HEK293 (cell line): ENCODE results near the gene FHAD1.

Source experiments
- CTCF ChIA-PET: fragments of 350-600 bp; formaldehyde crosslinking; extraction: SDS; loops from one replicate; lab custom pipeline; 2021; ENCODE audit warnings: antibody characterized with exemption; lab: Yijun Ruan, JAX
- POLR2A ChIA-PET: fragments of 300-600 bp; formaldehyde crosslinking; extraction: SDS; loops from one replicate; lab custom pipeline; 2020; ENCODE audit warnings: antibody characterized with exemption, inconsistent platforms; lab: Yijun Ruan, JAX
- H3K27ac ChIP-seq: fragments of 200-500 bp; sonication (Bioruptor generic); 2 replicates; pipeline ENCODE4 v1.5.1; 2014; ENCODE audit warnings: low read depth, low read length, control low read depth, inconsistent platforms; ENCODE audit errors: extremely low read depth
- H3K36me3 ChIP-seq, 2 experiments: fragments of 200-500 bp in 1 of 2; sonication (Bioruptor generic) in 1 of 2; 1 replicate in 1 of 2; 2 replicates in 1 of 2; pipeline ENCODE4 v1.5.1; 2014 to 2017; ENCODE audit warnings: inconsistent platforms in 2 of 2, low read length in 2 of 2; ENCODE audit not compliant: control insufficient read depth in 2 of 2, insufficient read depth in 1 of 2
- H3K4me1 ChIP-seq: fragments of 200-500 bp; sonication (Bioruptor generic); 2 replicates; pipeline ENCODE4 v1.5.1; 2014; ENCODE audit warnings: mild to moderate bottlenecking, low read length, inconsistent platforms; ENCODE audit not compliant: control insufficient read depth, insufficient read depth
- H3K4me3 ChIP-seq: 2 replicates; pipeline ENCODE4 v1.5.1; 2011; ENCODE audit warnings: low read depth, mild to moderate bottlenecking, control low read depth, low read length, moderate library complexity
- H3K9me3 ChIP-seq: fragments of 200-500 bp; sonication (Bioruptor generic); 2 replicates; pipeline ENCODE4 v1.5.1; 2014; ENCODE audit warnings: low read depth, low read length, inconsistent platforms; ENCODE audit not compliant: control insufficient read depth, insufficient read depth
- AEBP2 ChIP-seq: fragments of 450-650 bp; formaldehyde crosslinking; IDR thresholded peaks from 2 replicates; pipeline ENCODE4 v1.5.1; 2016; ENCODE audit warnings: missing biosample characterization, missing genetic modification characterization, borderline replicate concordance
- GLIS1 ChIP-seq: fragments of 450-650 bp; formaldehyde crosslinking; IDR thresholded peaks from 2 replicates; pipeline ENCODE4 v1.5.1; 2016; ENCODE audit warnings: missing biosample characterization, missing genetic modification characterization
- GLIS2 ChIP-seq: fragments of 450-650 bp; formaldehyde crosslinking; IDR thresholded peaks from 2 replicates; pipeline ENCODE4 v1.5.1; 2016; ENCODE audit warnings: missing biosample characterization, missing genetic modification characterization
- HOXD13 ChIP-seq: sonication (generic); formaldehyde crosslinking; IDR thresholded peaks from 2 replicates; pipeline ENCODE4 v1.8.0; 2022; ENCODE audit warnings: missing genetic modification reagents, borderline replicate concordance
- KLF1 ChIP-seq: fragments of 450-650 bp; formaldehyde crosslinking; IDR thresholded peaks from 2 replicates; pipeline ENCODE4 v1.5.1; 2016; ENCODE audit warnings: missing biosample characterization, missing genetic modification characterization
- KLF9 ChIP-seq: fragments of 450-650 bp; formaldehyde crosslinking; IDR thresholded peaks from 2 replicates; pipeline ENCODE4 v1.5.1; 2016; ENCODE audit warnings: missing biosample characterization, missing genetic modification characterization, low read depth
- MYNN ChIP-seq: fragments of 450-650 bp; formaldehyde crosslinking; IDR thresholded peaks from 2 replicates; pipeline ENCODE4 v1.5.1; 2016; ENCODE audit warnings: missing biosample characterization, missing genetic modification characterization, borderline replicate concordance
- MZF1 ChIP-seq: fragments of 450-650 bp; formaldehyde crosslinking; IDR thresholded peaks from 2 replicates; pipeline ENCODE4 v1.5.1; 2017; ENCODE audit warnings: missing biosample characterization, missing genetic modification characterization, borderline replicate concordance
- OSR2 ChIP-seq: fragments of 450-650 bp; formaldehyde crosslinking; IDR thresholded peaks from 2 replicates; pipeline ENCODE4 v1.5.1; 2016; ENCODE audit warnings: missing biosample characterization, missing genetic modification characterization
- SCRT2 ChIP-seq: fragments of 450-650 bp; formaldehyde crosslinking; IDR thresholded peaks from 2 replicates; pipeline ENCODE4 v1.5.1; 2016; ENCODE audit warnings: missing biosample characterization, missing genetic modification characterization
- WT1 ChIP-seq: fragments of 450-650 bp; formaldehyde crosslinking; IDR thresholded peaks from 2 replicates; pipeline ENCODE4 v1.5.1; 2016; ENCODE audit warnings: missing biosample characterization, missing genetic modification characterization
- ZBTB10 ChIP-seq: fragments of 450-650 bp; formaldehyde crosslinking; IDR thresholded peaks from 2 replicates; pipeline ENCODE4 v1.5.1; 2016; ENCODE audit warnings: missing biosample characterization, missing genetic modification characterization
- ZBTB17 ChIP-seq: fragments of 450-650 bp; formaldehyde crosslinking; IDR thresholded peaks from 2 replicates; pipeline ENCODE4 v1.5.1; 2016; ENCODE audit warnings: missing biosample characterization, missing genetic modification characterization
- ZBTB7A ChIP-seq: fragments of 450-650 bp; formaldehyde crosslinking; IDR thresholded peaks from 2 replicates; pipeline ENCODE4 v1.5.1; 2016; ENCODE audit warnings: low read depth, missing biosample characterization, missing genetic modification characterization
- ZFP69B ChIP-seq: fragments of 450-650 bp; formaldehyde crosslinking; IDR thresholded peaks from 2 replicates; pipeline ENCODE4 v1.5.1; 2016; ENCODE audit warnings: missing biosample characterization, missing genetic modification characterization
- ZIC2 ChIP-seq: fragments of 450-650 bp; formaldehyde crosslinking; IDR thresholded peaks from 2 replicates; pipeline ENCODE4 v1.5.1; 2016; ENCODE audit warnings: missing biosample characterization, missing genetic modification characterization
- ZNF202 ChIP-seq: fragments of 450-650 bp; formaldehyde crosslinking; IDR thresholded peaks from 2 replicates; pipeline ENCODE4 v1.5.1; 2016; ENCODE audit warnings: missing biosample characterization, missing genetic modification characterization, borderline replicate concordance
- ZNF211 ChIP-seq: fragments of 450-650 bp; formaldehyde crosslinking; IDR thresholded peaks from 2 replicates; pipeline ENCODE4 v1.5.1; 2016; ENCODE audit warnings: low read depth, missing biosample characterization, missing genetic modification characterization
- ZNF23 ChIP-seq: fragments of 450-650 bp; formaldehyde crosslinking; IDR thresholded peaks from 2 replicates; pipeline ENCODE4 v1.5.1; 2016; ENCODE audit warnings: missing biosample characterization, missing genetic modification characterization, borderline replicate concordance
- ZNF292 ChIP-seq: fragments of 450-650 bp; formaldehyde crosslinking; IDR thresholded peaks from 2 replicates; pipeline ENCODE4 v1.5.1; 2016; ENCODE audit warnings: low read depth, missing biosample characterization, missing genetic modification characterization, borderline replicate concordance
- ZNF530 ChIP-seq: fragments of 450-650 bp; formaldehyde crosslinking; IDR thresholded peaks from 2 replicates; pipeline ENCODE4 v1.5.1; 2016; ENCODE audit warnings: low read depth, missing biosample characterization, missing genetic modification characterization
- ZNF600 ChIP-seq: fragments of 450-650 bp; formaldehyde crosslinking; IDR thresholded peaks from 2 replicates; pipeline ENCODE4 v1.5.1; 2016; ENCODE audit warnings: missing biosample characterization, missing genetic modification characterization
- ZNF610 ChIP-seq: fragments of 450-650 bp; formaldehyde crosslinking; IDR thresholded peaks from 2 replicates; pipeline ENCODE4 v1.5.1; 2016; ENCODE audit warnings: missing biosample characterization, missing genetic modification characterization, borderline replicate concordance
- TF ChIP-seq, protein P1 (sequence below): fragments of 450-650 bp; formaldehyde crosslinking; IDR thresholded peaks from 2 replicates; pipeline ENCODE4 v1.5.1; 2016; ENCODE audit warnings: missing biosample characterization, missing genetic modification characterization
- TF ChIP-seq, protein P2 (sequence below): fragments of 450-650 bp; formaldehyde crosslinking; IDR thresholded peaks from 2 replicates; pipeline ENCODE4 v1.5.1; 2016; ENCODE audit warnings: missing biosample characterization, missing genetic modification characterization

FHAD1 gene

GRCh38 chr1:15425958-15426357 is 178.9 kb downstream of the FHAD1 start:
- no peaks in the 10 kb centered on the region; the same call in 1 of the 2 replicates for H3K9me3 ChIP-seq
- no peak overlapping the region for H3K27ac ChIP-seq
- no peak overlapping the region for H3K4me3 ChIP-seq
- CTCF ChIA-PET: interaction anchor here (0.6 to 8.5 kb wide), 4 partner anchors 47 to 425 kb away, joined by 3 to 145 read pairs (median 4); no protein-coding TSS in a partner anchor
- POLR2A ChIA-PET: no interaction called here
- TF ChIP-seq ZNF292 (tag by site-specific recombination) (no peak), MYNN (tag by site-specific recombination) (no peak), AEBP2 (no peak), ZNF211 (no peak), ZNF530 (no peak), ZBTB7A (tag by site-specific recombination) (no peak), HOXD13 (CRISPR knock-in tag) (no peak), ZNF610 (no peak)
- TF ChIP-seq, protein P1, sequence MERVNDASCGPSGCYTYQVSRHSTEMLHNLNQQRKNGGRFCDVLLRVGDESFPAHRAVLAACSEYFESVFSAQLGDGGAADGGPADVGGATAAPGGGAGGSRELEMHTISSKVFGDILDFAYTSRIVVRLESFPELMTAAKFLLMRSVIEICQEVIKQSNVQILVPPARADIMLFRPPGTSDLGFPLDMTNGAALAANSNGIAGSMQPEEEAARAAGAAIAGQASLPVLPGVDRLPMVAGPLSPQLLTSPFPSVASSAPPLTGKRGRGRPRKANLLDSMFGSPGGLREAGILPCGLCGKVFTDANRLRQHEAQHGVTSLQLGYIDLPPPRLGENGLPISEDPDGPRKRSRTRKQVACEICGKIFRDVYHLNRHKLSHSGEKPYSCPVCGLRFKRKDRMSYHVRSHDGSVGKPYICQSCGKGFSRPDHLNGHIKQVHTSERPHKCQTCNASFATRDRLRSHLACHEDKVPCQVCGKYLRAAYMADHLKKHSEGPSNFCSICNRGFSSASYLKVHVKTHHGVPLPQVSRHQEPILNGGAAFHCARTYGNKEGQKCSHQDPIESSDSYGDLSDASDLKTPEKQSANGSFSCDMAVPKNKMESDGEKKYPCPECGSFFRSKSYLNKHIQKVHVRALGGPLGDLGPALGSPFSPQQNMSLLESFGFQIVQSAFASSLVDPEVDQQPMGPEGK: no peak
- no peaks in the 10 kb centered on the region for H3K4me1 ChIP-seq
- peaks cover 0 to 36% of the 10 kb centered on the region in 2 experiments; a peak in 1 of 3 replicates for H3K36me3 ChIP-seq

DNA sequence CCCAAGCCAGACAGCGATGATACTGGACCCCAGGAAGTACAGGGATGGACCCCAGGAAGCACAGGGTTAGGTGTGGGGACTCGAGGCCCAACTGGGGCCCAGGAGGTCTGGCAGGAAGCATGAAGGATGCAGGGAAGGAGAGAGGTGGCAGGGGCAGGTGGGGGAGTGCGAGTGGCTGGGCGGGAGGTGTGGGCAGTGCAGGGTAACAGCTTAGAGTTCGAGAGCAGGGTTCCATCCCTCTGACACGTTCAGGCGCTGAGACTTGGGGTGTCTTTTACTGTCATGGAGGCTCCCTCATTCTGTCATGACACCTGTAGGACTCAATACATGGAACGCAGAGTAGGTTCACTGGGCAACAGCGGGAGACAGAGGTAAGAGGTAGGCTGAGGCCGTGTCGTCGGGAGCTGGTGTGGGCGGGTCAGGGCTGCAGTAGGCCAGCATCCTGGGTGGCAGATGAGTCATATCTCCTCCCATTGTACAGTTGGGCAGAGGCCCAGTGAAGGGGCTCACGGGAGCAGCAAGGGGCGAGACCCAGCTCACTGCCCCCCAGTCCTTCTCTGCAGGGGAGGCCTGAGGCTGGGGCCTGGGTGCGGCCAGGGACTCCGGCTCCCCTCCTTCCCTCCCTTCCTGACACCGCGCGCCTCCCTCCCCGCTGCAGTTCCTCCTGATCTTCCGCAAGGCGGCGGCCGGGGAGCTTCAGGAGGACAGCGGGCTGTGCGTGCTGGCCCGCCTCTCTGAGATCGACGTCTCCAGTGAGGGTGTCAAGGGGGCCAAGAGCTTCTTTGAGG is 179.7 kb downstream of the FHAD1 start:
- H3K4me3 ChIP-seq: no peak overlapping the region
- POLR2A ChIA-PET: no interaction called here
- CTCF ChIA-PET: interaction anchor here (0.5 to 8.5 kb wide), 4 partner anchors 12 to 122 kb away, joined by 3 to 145 read pairs (median 4); no protein-coding TSS in a partner anchor
- no peaks in the 10 kb centered on the region for H3K4me1 ChIP-seq
- H3K9me3 ChIP-seq: no peaks in the 10 kb centered on the region
- H3K27ac ChIP-seq: no peak overlapping the region
- peaks cover 0 to 36% of the 10 kb centered on the region in 2 experiments; a peak in 1 of 3 replicates for H3K36me3 ChIP-seq
- TF ChIP-seq KLF1 (tag by site-specific recombination): 0 out of 2 replicates have a peak, but pooled peaks have one; percentile 26
- peak; percentile 39; the same call in 1 of the 2 replicates for TF ChIP-seq OSR2 (tag by site-specific recombination)
- TF ChIP-seq, protein P2, sequence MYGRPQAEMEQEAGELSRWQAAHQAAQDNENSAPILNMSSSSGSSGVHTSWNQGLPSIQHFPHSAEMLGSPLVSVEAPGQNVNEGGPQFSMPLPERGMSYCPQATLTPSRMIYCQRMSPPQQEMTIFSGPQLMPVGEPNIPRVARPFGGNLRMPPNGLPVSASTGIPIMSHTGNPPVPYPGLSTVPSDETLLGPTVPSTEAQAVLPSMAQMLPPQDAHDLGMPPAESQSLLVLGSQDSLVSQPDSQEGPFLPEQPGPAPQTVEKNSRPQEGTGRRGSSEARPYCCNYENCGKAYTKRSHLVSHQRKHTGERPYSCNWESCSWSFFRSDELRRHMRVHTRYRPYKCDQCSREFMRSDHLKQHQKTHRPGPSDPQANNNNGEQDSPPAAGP (tag by site-specific recombination): peak; percentile 72; the same call in 1 of the 2 replicates
- peak; percentile 82 for TF ChIP-seq ZNF600 (tag by site-specific recombination)
- TF ChIP-seq MZF1: no peak
- TF ChIP-seq ZBTB17: no peak
- TF ChIP-seq KLF9 (tag by site-specific recombination): 0 out of 2 replicates have a peak, but pooled peaks have one; percentile 14
- TF ChIP-seq, protein P1: peak; percentile 64
- TF ChIP-seq ZIC2 (tag by site-specific recombination): peak; percentile 76
- 0 out of 2 replicates have a peak, but pooled peaks have one; percentile 13 for TF ChIP-seq ZBTB10 (tag by site-specific recombination)
- no peak for TF ChIP-seq ZNF202 (tag by site-specific recombination)
- peak; percentile 61; the same call in 1 of the 2 replicates for TF ChIP-seq WT1 (tag by site-specific recombination)
- no peak for TF ChIP-seq ZFP69B (tag by site-specific recombination)
- TF ChIP-seq GLIS1 (tag by site-specific recombination): peak; percentile 93
- TF ChIP-seq SCRT2: peak; percentile 46
- TF ChIP-seq ZNF23 (tag by site-specific recombination): no peak
- TF ChIP-seq GLIS2 (tag by site-specific recombination): peak; percentile 69
